SU-DHL-6 (cell line): ENCODE measurements around the gene CYP2W1.

Source experiments
- H2AFZ ChIP-seq: fragments of 200-600 bp; sonication (generic); 2 replicates; pipeline ENCODE4 v1.6.1; 2014; ENCODE audit warnings: low read depth, mild to moderate bottlenecking, moderate library complexity, mixed read lengths, antibody characterized with exemption, low read length; ENCODE audit not compliant: severe bottlenecking
- H3F3A ChIP-seq: fragments of 200-600 bp; shearing (Covaris generic); 2 replicates; pipeline ENCODE4 v1.6.0; 2016; ENCODE audit warnings: antibody characterized with exemption, mild to moderate bottlenecking; ENCODE audit not compliant: insufficient read depth
- H3K27ac ChIP-seq: fragments of 200-600 bp; sonication (generic); 2 replicates; pipeline ENCODE4 v1.5.1; 2016; ENCODE audit warnings: low read depth, mild to moderate bottlenecking, low read length, moderate library complexity, mixed read lengths
- H3K27me3 ChIP-seq: fragments of 200-600 bp; sonication (generic), shearing (Covaris generic); 2 replicates; pipeline ENCODE4 v1.6.0; 2014; ENCODE audit warnings: mild to moderate bottlenecking, low read length
- H3K36me3 ChIP-seq: fragments of 200-600 bp; sonication (generic); 2 replicates; pipeline ENCODE4 v1.6.1; 2014; ENCODE audit warnings: mild to moderate bottlenecking, low read length, mixed read lengths
- H3K4me2 ChIP-seq: fragments of 300-600, 200-600 bp; shearing (Covaris generic), sonication (generic); 2 replicates; pipeline ENCODE4 v1.6.0; 2014; ENCODE audit warnings: low read length, low read depth, mild to moderate bottlenecking; ENCODE audit not compliant: poor library complexity, severe bottlenecking
- H3K4me3 ChIP-seq: fragments of 200-600 bp; sonication (generic); 2 replicates; pipeline ENCODE4 v1.5.1; 2014; ENCODE audit warnings: antibody characterized with exemption, low read length, mild to moderate bottlenecking, mixed read lengths; ENCODE audit not compliant: insufficient read depth, poor library complexity, severe bottlenecking
- H3K79me2 ChIP-seq: fragments of 200-600 bp; sonication (generic); 2 replicates; pipeline ENCODE4 v1.6.1; 2014; ENCODE audit warnings: mild to moderate bottlenecking, low read length, moderate library complexity; ENCODE audit not compliant: insufficient read depth
- H3K9ac ChIP-seq: fragments of 200-600 bp; sonication (generic); 2 replicates; pipeline ENCODE4 v1.7.0; 2014; ENCODE audit warnings: mild to moderate bottlenecking, low read length
- H3K9me2 ChIP-seq: fragments of 200-600 bp; sonication (generic); replicated peaks from 2 replicates; pipeline ENCODE4 v1.6.1; 2014; ENCODE audit warnings: low read length; ENCODE audit not compliant: insufficient read depth
- H3K9me3 ChIP-seq: fragments of 200-600 bp; sonication (generic); 2 replicates; pipeline ENCODE4 v1.6.1; 2014; ENCODE audit warnings: low read length, mixed read lengths; ENCODE audit not compliant: insufficient read depth
- H4K20me1 ChIP-seq: fragments of 200-600 bp; sonication (generic); 2 replicates; pipeline ENCODE4 v1.6.1; 2014; ENCODE audit warnings: low read depth, mild to moderate bottlenecking, antibody characterized with exemption, low read length, moderate library complexity, mixed read lengths
- EZH2phosphoT487 ChIP-seq: fragments of 200-600 bp; sonication (generic), shearing (Covaris generic); conservative IDR thresholded peaks from 2 replicates; pipeline ENCODE4 v1.6.1; 2018; ENCODE audit warnings: mild to moderate bottlenecking, antibody characterized with exemption, low read length, moderate library complexity, mixed read lengths
- TF ChIP-seq, protein P1 (sequence below): fragments of 200-600 bp; sonication (generic); IDR thresholded peaks from one replicate; pipeline ENCODE4 v1.5.1; 2017; ENCODE audit warnings: antibody characterized with exemption, mild to moderate bottlenecking, low read length, moderate library complexity; ENCODE audit not compliant: insufficient read depth, poor library complexity, severe bottlenecking

Gene CYP2W1

GRCh38 chr7:964401-965231 lies 18.4 kb upstream of the CYP2W1 start:
- no peak for TF ChIP-seq EZH2phosphoT487
- TF ChIP-seq, protein P1, sequence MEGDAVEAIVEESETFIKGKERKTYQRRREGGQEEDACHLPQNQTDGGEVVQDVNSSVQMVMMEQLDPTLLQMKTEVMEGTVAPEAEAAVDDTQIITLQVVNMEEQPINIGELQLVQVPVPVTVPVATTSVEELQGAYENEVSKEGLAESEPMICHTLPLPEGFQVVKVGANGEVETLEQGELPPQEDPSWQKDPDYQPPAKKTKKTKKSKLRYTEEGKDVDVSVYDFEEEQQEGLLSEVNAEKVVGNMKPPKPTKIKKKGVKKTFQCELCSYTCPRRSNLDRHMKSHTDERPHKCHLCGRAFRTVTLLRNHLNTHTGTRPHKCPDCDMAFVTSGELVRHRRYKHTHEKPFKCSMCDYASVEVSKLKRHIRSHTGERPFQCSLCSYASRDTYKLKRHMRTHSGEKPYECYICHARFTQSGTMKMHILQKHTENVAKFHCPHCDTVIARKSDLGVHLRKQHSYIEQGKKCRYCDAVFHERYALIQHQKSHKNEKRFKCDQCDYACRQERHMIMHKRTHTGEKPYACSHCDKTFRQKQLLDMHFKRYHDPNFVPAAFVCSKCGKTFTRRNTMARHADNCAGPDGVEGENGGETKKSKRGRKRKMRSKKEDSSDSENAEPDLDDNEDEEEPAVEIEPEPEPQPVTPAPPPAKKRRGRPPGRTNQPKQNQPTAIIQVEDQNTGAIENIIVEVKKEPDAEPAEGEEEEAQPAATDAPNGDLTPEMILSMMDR: no peak
- Histone ChIP-seq H4K20me1 (no peaks in the 10 kb centered on the region), H3K36me3 (no peaks in the 10 kb centered on the region), H3K4me2 (no peak overlapping the region), H3K27me3 (no peaks in the 10 kb centered on the region), H3K4me3 (no peak overlapping the region), H3K27ac (no peak overlapping the region), H2AFZ (no peak overlapping the region), H3K9ac (no peak overlapping the region), H3K79me2 (peaks cover 5% of the 10 kb centered on the region; the same call in 1 of the 2 replicates), H3K9me2 (no peaks in the 10 kb centered on the region), H3F3A (peaks cover 7% of the 10 kb centered on the region; the same call in 1 of the 2 replicates), H3K9me3 (no peaks in the 10 kb centered on the region)

- Histone ChIP-seq H3K9me2 (no peaks in the 10 kb centered on the region), H2AFZ (no peak overlapping the region), H3K27ac (no peak overlapping the region), H3K36me3 (no peaks in the 10 kb centered on the region), H3K79me2 (peaks cover 6% of the 10 kb centered on the region; the same call in 1 of the 2 replicates), H3K27me3 (no peaks in the 10 kb centered on the region), H3K4me2 (no peak overlapping the region), H3K4me3 (no peak overlapping the region), H4K20me1 (no peaks in the 10 kb centered on the region), H3K9me3 (no peaks in the 10 kb centered on the region), H3F3A (peaks cover 7% of the 10 kb centered on the region; the same call in 1 of the 2 replicates), H3K9ac (no peak overlapping the region)
- no peak for TF ChIP-seq EZH2phosphoT487
- TF ChIP-seq, protein P1: no peak
These were observed 16.5 kb upstream of the CYP2W1 start for GRCh38 chr7:966291-967069.

DNA sequence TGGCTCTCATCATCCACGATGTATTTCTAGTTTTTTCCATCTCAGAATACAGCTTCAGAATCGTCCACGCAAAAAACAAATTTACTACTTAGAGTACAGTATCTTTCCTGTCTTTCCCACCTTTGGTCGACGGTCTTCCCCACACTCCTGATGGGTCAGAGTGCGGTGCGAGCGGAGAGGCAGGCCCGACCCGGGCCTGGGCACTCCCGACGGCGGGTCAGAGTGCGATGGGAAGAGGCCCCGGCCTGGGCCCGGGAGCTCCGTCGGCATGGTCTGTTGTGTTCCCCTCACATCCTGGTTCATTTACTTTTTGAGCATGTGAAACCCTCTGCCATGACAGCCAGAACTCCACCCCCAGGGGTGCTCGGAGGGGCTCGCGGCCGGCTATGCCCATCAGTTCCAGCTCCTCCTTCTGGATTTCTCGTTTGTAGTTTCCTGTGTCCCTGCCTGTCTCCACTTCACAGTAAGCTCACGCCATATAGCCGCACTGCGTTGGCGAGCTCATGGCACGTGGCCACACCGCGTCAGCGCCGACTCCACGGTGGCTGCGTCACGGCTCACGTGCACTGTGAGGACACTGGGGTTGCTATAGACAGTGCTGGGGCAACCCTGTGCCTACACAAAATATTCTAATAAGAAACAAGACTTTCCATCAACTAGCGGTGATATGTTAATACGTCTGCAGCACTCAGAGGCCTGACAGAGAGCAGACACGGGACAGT lies 15.5 kb upstream of the CYP2W1 start:
- peaks cover 5% of the 10 kb centered on the region; the same call in 1 of the 2 replicates for H3K36me3 ChIP-seq
- H3K4me3 ChIP-seq: no peak overlapping the region
- no peak overlapping the region for H3K27ac ChIP-seq
- H3F3A ChIP-seq: peaks cover 7% of the 10 kb centered on the region; the same call in 1 of the 2 replicates
- H3K9me2 ChIP-seq: no peaks in the 10 kb centered on the region
- no peaks in the 10 kb centered on the region for H3K9me3 ChIP-seq
- H3K79me2 ChIP-seq: peaks cover 14% of the 10 kb centered on the region
- H3K9ac ChIP-seq: no peak overlapping the region
- no peak overlapping the region for H2AFZ ChIP-seq
- no peaks in the 10 kb centered on the region for H4K20me1 ChIP-seq
- no peak for TF ChIP-seq EZH2phosphoT487
- TF ChIP-seq, protein P1: no peak
- H3K27me3 ChIP-seq: no peaks in the 10 kb centered on the region
- no peak overlapping the region for H3K4me2 ChIP-seq
